GM21723 (cell line): ENCODE data around the gene POMP.
"Not testable (repeated sequence)": the region's sequence is repeated elsewhere in the genome, so short reads cannot be mapped to it uniquely, and the experiment has no call there.

Experiments
- ATAC-seq: cut with Tn5 transposase; IDR thresholded peaks from one replicate; pipeline ENCODE4 v1.9.1; 2021; ENCODE audit warnings: mild to moderate bottlenecking, moderate library complexity; ENCODE audit not compliant: unreplicated experiment

The POMP gene

DNA sequence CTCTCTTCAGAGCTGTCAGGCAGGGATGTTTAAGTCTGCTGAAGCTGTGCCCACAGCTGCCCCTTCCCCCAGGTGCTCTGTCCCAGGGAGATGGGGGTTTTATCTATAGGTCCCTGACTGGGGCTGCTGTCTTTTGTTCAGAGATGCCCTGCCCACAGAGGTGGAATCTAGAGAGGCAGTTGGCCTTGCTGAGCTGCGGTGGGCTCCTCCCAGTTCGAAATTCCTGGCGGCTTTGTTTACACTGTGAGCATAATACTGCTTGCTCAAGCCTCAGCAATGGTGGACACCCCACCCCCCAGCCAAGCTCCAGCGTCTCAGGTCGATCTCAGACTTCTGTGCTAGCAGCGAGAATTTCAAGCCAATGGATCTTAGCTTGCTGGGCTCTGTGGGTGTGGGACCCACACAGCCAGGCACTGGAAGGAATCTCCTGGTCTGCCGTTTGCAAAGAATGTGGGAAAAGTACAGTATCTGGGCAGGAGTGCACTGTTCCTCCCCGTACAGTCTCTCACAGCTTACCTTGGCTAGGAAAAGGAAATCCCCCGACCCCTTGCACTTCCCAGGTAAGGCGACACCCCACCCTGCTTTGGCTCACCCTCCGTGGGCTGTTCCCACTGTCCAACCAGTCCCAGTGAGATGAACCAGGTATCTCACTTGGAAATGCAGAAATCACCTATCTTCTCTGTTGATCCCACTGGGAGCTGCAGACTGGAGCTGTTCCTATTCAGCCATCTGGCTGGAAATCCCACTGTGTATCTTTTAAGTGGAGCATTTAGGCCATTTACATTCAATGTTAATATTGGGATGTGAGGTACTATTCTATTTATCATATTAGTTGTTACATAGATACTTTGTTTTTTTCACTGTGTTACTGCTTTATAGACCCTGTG is 34.9 kb downstream of the POMP start:
- not testable (repeated sequence) for ATAC-seq

DNA sequence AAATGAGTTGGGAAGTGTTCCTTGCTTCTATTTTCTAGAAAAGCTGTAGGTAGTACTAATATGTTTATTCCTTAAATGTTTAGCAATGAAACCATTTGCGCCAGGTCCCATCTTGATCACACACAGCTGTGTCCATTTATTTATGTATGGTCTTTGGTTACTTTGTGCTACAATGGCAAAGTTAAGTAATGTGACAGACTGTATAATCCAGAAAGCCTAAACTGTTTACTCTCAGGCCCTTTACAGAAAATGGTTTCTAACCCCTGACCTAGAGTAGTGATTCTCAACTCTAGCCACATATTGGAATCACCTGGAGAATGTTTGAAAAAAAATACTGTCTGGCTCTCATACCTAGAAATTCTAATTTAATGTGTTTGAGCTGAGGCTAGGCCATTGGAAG is 38.5 kb downstream of the POMP start:
- no peak for ATAC-seq

DNA sequence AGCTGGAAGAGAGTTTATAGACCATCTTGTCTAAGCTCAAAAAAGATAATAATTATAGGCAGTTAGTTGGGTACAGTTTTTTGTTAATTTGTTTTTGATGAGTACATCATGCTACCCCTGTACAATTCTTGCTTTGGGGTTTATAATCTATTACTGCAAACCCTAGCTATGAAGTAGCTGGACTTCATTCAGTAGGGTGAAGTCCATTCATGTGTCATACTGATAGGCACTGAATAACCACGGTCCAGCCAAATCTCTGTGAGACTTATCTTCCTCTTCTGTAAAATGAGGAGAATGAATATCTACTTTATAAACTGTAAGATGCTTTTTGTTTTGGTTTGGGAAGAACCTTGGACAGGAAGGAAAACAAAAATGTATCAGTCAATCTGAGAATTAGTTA is 40.3 kb downstream of the POMP start:
- ATAC-seq: no peak

DNA sequence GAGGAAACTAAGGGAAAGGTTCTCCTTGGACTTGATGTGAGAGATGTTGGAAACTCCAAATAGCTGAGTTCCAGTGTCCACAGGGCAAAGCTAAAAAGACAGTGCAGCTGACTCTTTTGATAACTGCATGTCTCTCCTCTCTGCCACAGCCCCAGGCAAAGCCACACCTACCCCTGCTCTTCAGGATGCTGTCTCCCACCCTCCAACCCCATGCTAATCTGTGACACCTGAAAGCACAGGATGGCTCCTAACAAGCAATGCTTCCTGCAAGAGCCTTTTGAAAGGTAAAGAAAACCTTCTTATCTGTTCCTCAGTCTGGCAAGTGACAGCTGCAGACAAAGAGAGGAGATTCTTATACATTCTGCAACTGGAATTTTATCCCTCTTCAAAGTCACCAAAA is 45.4 kb downstream of the POMP start:
- no peak for ATAC-seq

DNA sequence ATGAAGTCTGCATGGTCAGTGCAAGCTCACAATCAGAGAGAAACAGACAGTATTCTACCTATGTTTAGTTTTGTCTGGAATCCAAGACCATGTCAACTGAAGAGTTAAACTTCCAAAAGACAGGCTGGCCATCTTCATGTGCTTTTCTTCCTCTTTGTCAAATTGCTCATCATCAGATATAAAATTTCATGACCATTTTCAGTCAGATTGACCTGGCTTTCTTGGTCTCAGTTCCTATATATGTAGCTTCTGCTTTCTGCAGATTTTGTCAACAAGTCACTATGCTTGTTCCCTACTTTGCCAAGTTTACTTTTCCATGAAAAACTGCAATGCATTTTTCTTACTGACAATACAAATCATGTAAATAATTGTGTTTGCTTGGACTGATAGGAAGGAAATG is 46.0 kb downstream of the POMP start:
- no peak for ATAC-seq

DNA sequence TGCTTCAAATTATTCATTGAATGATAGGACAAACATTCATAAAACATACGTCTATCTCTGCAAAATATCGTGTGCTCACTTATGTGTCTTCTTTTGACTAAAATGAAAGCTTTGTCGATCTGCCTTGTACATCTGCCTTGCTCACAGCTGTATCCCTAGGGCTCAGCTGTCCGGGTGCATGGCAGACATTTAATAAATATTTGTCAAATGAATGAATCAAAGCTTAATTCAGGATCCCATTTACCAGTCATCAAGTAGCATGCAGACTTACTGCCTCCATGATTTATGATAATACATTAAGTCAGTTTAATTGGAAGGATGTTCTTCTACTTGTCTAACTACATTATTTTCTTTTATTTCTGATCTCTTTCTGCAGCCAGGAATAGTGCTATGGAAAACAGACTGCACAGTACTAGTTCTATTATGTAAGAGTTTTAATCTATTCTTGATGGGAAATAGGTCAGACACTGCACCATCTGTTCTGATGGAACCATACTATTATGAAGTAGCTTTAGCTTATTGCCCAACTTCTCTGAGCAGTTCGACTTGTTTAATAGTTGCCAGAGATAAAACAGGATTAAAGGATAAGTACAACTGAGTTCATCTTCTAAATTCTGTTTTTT is 46.6 kb downstream of the POMP start:
- no peak for ATAC-seq

DNA sequence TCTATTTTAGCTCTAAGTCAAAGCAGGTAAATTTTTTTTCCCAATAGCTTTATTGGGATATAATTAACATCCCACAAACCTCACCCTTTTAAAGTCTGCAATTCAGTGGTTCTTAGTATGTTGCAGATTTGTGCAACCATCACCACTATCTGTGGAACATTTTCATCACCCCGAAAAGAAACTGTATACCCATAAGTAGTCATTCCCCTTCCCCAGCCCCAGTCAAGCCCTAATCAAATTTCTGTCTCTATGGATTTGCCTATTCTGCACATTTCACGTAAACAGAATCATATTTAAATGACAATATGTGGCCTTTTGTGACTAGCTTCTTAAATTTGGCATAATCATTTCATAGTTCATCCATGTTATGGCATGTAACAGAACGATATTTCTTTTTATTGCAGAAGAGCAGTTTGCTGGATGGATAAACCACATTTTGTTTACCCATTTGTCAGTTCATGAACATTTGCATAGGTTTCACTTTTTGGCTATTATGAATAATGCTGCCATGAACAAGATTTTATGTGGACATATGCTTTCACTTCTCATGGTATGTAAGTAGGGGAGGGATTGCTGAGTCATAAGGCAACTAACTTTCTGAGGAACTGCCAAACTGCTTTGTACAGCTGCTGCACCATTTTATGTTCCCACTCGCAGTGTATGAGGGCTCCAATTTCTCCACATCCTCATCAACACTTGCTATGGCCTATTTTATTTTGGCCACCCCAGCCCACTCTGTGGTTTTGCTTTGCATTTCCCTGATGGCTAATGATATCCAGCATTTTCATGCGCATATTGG is 48.9 kb downstream of the POMP start:
- ATAC-seq: peak; percentile 99

DNA sequence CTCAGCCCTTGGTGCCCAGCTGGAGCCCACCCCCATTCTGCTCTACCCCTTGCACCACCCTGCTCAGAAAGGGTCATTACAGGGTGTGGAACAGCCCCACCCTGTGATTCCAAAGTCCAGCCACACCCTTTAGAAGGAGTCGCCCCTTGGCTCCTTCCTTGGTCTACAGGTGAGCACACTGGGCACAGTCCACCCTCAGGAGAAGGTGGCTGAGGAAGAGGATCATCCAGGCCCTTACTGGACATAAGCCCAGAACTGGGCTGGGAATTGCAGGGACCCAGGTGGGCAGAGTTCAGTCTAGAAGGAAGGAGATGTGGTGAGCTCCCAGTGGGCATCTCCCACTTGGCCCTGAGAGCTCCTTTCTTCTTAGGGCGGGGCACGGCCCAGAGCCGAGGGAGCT is 51.2 kb downstream of the POMP start:
- ATAC-seq: no peak

DNA sequence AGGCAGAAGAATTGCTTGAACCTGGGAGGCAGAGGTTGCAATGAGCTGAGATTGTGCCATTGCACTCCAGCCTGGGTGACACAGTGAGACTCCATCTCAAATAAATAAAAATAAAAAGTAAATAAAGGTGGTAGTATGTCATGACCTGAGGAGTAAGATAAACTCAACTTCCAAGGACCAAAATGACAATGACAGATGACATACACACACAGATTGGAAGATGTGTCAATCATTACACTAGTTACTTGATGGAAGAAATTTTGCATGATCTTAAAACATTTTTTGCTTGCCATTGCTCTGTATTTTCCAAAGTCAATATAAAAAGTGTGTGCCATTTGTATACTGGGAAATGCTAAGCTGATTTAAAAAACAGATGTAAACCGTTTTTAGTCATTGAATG is 55.7 kb downstream of the POMP start:
- ATAC-seq: no peak

DNA sequence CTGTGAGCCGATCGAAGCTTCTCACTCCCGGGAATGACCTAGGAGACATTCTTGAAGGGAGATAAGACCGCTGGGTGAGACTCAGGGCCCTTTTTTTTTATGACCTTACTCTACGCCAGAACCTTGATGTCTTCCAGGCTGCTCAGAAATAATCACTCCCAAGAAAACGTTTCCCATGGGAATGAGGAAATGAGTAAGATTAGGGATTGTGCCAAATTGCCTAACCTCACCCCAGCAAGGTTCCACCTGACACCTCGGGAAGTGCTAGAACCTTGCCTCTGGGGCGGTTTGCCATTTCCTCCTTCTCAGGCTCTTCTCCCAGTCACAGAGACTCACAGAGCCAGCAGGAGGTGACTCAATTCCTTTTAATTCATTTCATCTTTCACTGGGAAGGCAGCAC is 57.6 kb downstream of the POMP start:
- no peak for ATAC-seq

DNA sequence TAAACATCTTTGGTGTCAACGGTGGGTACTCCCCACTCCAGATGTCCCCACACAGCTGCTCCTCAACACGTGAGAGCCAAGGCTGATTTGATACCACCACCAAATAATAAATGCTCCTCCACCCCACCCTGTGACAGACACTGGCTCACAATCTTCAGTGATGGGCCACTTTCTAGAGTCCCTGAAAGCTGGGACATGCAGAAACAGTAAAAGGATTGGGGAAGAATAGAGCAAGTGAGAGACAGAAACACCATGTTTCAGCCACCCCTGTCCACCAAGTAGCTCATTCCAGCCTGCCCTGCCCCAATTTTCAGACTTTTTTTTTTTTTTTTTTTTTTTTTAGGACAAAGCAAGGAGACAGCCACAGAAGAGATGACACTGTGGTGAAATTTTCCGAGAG is 58.2 kb downstream of the POMP start:
- ATAC-seq: no peak

DNA sequence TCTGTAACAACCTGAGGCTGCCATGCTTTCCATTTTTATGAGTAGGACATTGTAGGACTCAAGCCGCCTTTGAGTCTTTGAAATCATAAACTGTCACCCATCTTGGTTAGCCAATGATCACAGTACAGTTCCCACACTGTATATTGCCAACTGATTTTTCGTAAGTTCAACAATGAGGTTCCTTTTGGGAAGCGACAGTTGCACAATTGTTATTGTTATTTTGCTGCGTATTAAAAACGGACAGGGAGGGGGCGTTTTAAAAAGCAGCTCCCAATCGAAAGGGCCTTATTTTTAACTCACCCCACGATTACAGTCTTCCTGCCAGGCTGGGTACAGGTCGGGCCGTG is 59.2 kb downstream of the POMP start:
- peak; percentile 12 for ATAC-seq

DNA sequence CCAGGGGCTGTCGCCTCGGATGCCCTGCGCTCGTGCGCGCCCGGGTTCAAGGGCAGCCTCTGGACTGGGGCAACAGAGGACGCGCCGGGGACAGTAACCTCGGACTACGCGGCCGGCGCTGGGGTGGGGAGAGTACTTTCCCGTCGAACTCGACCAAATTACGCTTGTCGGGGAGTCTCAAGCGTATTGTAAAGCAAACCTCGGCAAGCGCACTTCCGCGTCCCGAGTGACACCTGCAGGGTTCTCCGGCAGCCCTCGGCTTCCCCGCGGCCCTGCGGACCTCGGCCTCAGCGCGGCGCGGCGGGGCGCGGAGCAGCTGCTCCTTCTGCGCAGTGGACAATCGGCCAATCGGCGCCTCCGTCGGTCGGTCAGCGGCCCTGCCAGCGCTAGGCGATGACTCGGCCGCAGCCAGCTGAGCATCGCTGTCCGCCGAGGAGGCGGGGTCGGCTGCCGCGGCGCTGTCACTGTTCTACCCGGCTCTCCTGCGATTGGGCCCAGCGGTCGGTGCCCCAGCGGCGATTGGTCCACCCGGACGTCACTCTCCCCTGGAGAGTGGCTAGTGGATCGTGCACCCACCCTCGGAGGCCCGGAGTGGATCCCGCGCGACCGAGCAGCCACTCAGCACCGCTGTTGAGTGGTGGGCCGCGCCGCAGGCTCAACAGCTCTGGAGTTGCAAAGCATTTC is 59.8 kb downstream of the POMP start, which contains the start of gene SLC46A3:
Gene SLC46A3 (minus strand): TSS at position 428 of the 684 bp plus-strand sequence. CDS start 972 bp downstream, outside the sequence.
- peak; percentile 98 for ATAC-seq

DNA sequence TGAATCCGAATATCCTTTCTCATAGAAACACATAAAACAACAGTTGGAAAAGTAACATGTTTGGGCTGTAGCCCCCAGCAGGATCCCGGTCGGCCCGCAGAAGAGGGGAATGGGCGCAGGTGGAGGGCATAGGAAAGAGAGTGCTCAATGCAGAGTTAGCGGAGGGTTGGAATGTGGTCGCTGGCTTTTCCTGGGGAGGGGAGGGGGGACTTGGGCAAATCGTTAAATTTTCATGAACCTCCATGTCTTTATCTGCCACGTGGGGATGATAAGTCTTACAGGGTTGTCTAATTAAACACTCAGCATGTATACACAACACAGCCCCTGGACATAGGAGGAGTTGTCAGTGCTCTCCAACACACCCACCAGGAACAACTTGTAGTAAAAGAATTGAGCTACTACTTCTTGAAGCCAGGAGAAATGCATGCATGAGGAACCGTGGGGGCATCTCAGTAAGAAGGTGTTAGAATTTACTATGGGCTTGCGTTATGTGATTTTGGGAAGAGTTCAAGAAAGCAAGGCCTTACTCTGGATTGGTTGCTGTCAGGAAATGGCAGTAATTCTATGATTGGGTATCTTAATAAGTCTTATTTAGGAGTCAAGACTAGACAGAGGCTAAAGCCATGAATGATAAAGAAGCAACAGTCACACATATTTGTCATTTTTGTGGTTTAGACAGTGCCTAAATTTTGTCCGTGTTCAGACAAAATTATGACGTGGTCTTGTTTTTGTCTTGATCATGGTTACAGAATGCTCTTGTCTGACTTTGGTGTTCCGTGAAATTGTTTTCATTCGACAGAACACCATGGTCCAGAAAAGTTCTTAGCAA is 60.5 kb downstream of the POMP start:
- ATAC-seq: no peak

DNA sequence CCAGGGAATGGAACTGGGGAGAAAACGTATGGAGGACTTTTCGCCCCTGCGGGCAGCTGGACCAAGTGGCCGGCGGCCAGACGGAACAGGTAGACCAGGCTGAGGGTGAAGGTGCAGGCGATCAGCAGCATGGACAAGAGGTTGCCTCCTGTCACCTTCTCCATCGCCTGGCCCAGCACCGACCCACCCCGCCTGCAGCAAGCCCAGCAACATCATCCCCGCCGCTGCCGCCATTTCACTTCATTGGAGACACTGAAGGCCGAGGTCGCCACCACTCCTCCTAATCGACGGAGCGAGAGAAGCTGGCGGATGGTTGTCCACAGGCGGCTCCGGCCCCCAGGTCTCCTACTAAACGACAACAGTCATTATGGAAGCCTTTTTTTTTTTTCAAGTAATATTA is 64.9 kb downstream of the POMP start:
- ATAC-seq: no peak

DNA sequence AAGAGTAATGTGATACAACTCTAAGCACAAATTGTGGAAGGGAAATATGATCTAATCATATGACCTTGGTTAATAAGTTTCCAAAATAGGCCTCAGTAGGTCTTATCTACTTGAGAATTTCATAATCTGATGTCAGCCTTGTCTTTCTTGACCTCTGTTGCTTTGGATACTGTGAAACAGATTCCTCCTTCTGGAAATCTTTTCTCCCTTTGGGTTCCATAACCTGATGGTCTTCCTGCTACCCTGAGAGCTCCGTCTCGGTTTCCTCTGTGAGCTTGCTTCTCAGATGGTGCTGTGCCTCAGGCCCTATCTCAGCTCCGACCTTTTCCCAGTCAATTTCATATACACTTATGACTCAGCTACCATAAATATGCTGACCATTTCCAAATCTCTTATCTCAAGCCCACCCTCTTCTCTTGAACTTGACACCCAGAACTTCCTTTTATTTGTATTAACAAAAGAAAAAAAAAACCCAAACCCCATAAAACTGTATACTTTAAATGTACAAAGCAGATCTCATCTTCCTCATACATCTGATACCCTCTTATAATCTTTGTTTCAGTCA is 66.2 kb downstream of the POMP start:
- no peak for ATAC-seq
